Measurements from ENCODE around the gene NRTN. TPM values are rescaled to one million over a fixed set of nuclear protein-coding genes. Genes with fewer than 3 reads are reported as not detected.
A peak's percentile ranks its signal among the peaks of the same experiment; 100 is the strongest.

NRTN gene
- total and polyA plus RNA-seq, 4 donors, result 0.23 to 3.3 (median 1.4) TPM

DNA sequence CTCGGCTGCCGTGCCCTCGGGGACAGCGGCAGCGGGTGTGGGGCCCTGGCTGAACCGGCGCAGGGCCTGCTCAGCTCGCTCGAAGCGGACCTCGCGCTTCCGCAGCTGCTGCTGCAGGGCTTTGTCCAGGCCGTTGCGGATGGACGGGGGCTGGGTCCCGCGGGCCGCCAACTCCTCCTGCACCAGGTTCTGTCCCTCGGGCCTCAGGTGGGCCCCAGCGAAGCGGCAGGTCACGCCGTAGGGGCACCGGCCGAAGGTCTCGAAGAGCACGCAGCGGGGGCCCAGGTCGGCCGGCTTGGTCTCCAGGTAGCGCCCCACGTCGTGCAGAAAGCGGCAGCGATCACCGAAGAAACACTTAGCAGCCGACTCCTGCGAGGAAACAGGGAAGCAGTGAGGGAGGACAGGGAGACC is 15.5 kb upstream of the NRTN start:
- no peak overlapping the region for H3K27ac ChIP-seq (ENCODE audit: low read depth in 1 of 2, low read length in 1 of 2)
- peaks cover 0 to 2% (median 0%) of the 10 kb centered on the region in 4 donors for H3K9me3 ChIP-seq (ENCODE audit: control insufficient read depth in 4 of 4, insufficient read depth in 3 of 4, low read length in 3 of 4)
- 96 to 97% methylated on average over 39 of the region's 39 CpGs for WGBS, 2 donors
- no peak overlapping the region for H3K9ac ChIP-seq (ENCODE audit: insufficient read depth in 1 of 2, low read length in 2 of 2)
- peaks cover 13 to 55% (median 22%) of the 10 kb centered on the region in 4 donors for H3K36me3 ChIP-seq (ENCODE audit: control insufficient read depth in 4 of 4, insufficient read depth in 4 of 4, low read length in 4 of 4)
- peaks cover 0 to 6% (median 4%) of the 10 kb centered on the region in 5 donors for H3K4me1 ChIP-seq (ENCODE audit: control insufficient read depth in 5 of 5, insufficient read depth in 5 of 5, low read length in 5 of 5)
- no peak for TF ChIP-seq CTCF (IDR thresholded peaks at IDR 0.05; ENCODE audit: control extremely low read depth, extremely low read depth)
- DNase-seq (no peak), ATAC-seq (ENCODE audit: insufficient read depth, low FRiP score) (no peak)
- H3K27me3 ChIP-seq (ENCODE audit: control insufficient read depth in 3 of 3, insufficient read depth in 3 of 3, low read length in 2 of 3), result no peaks in the 10 kb centered on the region
- H3K4me3 ChIP-seq, result no peak overlapping the region

GRCh38 chr19:5789886-5790558 is 14.8 kb upstream of the NRTN start:
- peaks cover 0 to 6% (median 4%) of the 10 kb centered on the region in 5 donors for H3K4me1 ChIP-seq (ENCODE audit: control insufficient read depth in 5 of 5, insufficient read depth in 5 of 5, low read length in 5 of 5)
- H3K27ac ChIP-seq (ENCODE audit: low read depth in 1 of 2, low read length in 1 of 2), result peak overlapping the region in 1 of 2 donors; percentile 98
- WGBS, 2 donors, result 82 to 85% methylated on average over 26 of the region's 26 CpGs
- ATAC-seq (ENCODE audit: insufficient read depth, low FRiP score) (no peak), DNase-seq (no peak)
- peak overlapping the region; percentile 83 for H3K4me3 ChIP-seq
- no peak for TF ChIP-seq CTCF (IDR thresholded peaks at IDR 0.05; ENCODE audit: control extremely low read depth, extremely low read depth)
- peaks cover 0 to 2% (median 0%) of the 10 kb centered on the region in 4 donors for H3K9me3 ChIP-seq (ENCODE audit: control insufficient read depth in 4 of 4, insufficient read depth in 3 of 4, low read length in 3 of 4)
- H3K36me3 ChIP-seq (ENCODE audit: control insufficient read depth in 4 of 4, insufficient read depth in 4 of 4, low read length in 4 of 4), result peaks cover 13 to 49% (median 22%) of the 10 kb centered on the region in 4 donors
- peak overlapping the region in 1 of 2 donors; percentile 80 for H3K9ac ChIP-seq (ENCODE audit: insufficient read depth in 1 of 2, low read length in 2 of 2)
- no peaks in the 10 kb centered on the region for H3K27me3 ChIP-seq (ENCODE audit: control insufficient read depth in 3 of 3, insufficient read depth in 3 of 3, low read length in 2 of 3)

DNA sequence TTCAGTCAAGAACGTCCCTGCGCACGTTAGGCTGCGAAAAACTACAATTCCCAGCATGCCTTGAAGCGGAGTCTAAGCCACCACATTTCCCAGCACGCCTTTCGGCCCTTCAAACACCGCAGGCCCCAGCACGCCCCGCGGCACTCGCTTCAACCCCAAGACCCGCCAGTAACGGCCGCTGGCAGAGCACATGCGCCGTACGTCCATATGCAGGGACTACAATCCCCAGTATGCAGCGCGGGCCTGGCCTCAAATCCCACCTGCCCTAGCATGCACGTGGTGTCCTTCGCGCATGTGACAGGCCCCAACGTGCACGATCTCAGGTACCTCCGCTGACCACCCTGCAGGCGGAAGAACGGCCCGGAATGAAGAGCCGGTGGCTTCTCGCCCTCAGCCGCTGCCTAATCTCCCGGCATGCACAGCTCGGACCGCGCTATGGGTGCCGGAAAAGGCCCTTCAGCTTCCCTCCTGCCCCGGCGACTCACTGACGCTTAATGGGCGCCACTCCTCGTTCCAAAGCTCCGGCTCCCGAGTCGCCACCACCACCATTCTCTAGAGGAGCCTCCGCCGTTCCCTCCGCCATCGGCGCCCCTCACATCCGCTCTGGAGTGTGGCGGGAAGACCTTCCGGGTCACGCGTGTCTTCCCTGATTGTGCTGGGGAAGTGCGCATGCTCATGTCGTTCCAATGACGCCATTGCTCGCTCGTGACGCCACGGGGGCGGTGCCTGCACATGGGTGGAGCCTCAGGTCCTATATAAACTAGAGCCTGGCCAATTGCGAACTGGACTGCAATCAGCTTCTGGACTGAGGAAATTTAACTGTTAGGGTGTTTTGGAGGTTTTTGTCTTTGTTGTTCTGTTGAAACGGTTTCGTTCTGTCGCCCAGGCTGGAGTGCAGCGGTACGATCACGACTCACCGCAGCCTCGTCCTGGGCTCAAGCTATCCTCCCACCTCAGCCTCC is 14.0 kb upstream of the NRTN start, which contains the start of gene DUS3L:
Gene DUS3L, minus strand, starts transcription at position 605 of the 962 bp plus-strand sequence. Its CDS starts 22 bp downstream, at position 583.
- WGBS, 2 donors, result 11% methylated on average over 72 of the region's 72 CpGs

More for the DNA sequence above, 14.0 kb upstream of the NRTN start, which contains the start of gene DUS3L:
- no peak for TF ChIP-seq CTCF (IDR thresholded peaks at IDR 0.05; ENCODE audit: control extremely low read depth, extremely low read depth)
- Histone ChIP-seq H3K4me1 (ENCODE audit: control insufficient read depth in 5 of 5, insufficient read depth in 5 of 5, low read length in 5 of 5) (peaks cover 0 to 6% (median 4%) of the 10 kb centered on the region in 5 donors), H3K4me3 (peak within 1 kb of the TSS; percentile 83), H3K27ac (ENCODE audit: low read depth in 1 of 2, low read length in 1 of 2) (peak within 1 kb of the TSS; percentile 98), H3K27me3 (ENCODE audit: control insufficient read depth in 3 of 3, insufficient read depth in 3 of 3, low read length in 2 of 3) (no peaks in the 10 kb centered on the region), H3K36me3 (ENCODE audit: control insufficient read depth in 4 of 4, insufficient read depth in 4 of 4, low read length in 4 of 4) (peaks cover 13 to 41% (median 20%) of the 10 kb centered on the region in 4 donors), H3K9me3 (ENCODE audit: control insufficient read depth in 4 of 4, insufficient read depth in 3 of 4, low read length in 3 of 4) (peaks cover 0 to 3% (median 0%) of the 10 kb centered on the region in 4 donors), H3K9ac (ENCODE audit: insufficient read depth in 1 of 2, low read length in 2 of 2) (peak within 1 kb of the TSS in 1 of 2 donors; percentile 80)
- ATAC-seq (ENCODE audit: insufficient read depth, low FRiP score) (peak; percentile 94), DNase-seq (peak; percentile 98 to 99 (median 98))
